Karpas-422 (cell line): ENCODE measurements around the gene KLK10. TPM values are rescaled to one million over a fixed set of nuclear protein-coding genes. Genes with fewer than 3 reads are reported as not detected.

ENCODE experiments used
- DNase-seq: peaks from one replicate; pipeline ENCODE4 v3.0.0-alpha.2; 2015
- H2AFZ ChIP-seq: fragments of 200-600 bp; sonication (generic); 2 replicates; pipeline ENCODE4 v1.6.1; 2014; ENCODE audit warnings: antibody characterized with exemption, low read length, mixed read lengths
- H3K27ac ChIP-seq: fragments of 200-600 bp; sonication (generic); 2 replicates; pipeline ENCODE4 v1.5.1; 2014; ENCODE audit warnings: mild to moderate bottlenecking, low read length, moderate library complexity
- H3K27me3 ChIP-seq: fragments of 200-600 bp; sonication (generic); 2 replicates; pipeline ENCODE4 v1.6.1; 2014; ENCODE audit warnings: low read length, mixed read lengths
- H3K36me3 ChIP-seq: fragments of 200-600 bp; sonication (generic); 2 replicates; pipeline ENCODE4 v1.6.1; 2014; ENCODE audit warnings: low read length, mixed read lengths; ENCODE audit not compliant: insufficient read depth
- H3K4me1 ChIP-seq: fragments of 200-600 bp; sonication (generic); 2 replicates; pipeline ENCODE4 v1.6.1; 2014; ENCODE audit warnings: mild to moderate bottlenecking, low read length, mixed read lengths
- H3K4me2 ChIP-seq: fragments of 200-600 bp; sonication (generic); 2 replicates; pipeline ENCODE4 v1.6.1; 2014; ENCODE audit warnings: low read length, low read depth, mild to moderate bottlenecking; ENCODE audit not compliant: poor library complexity, severe bottlenecking
- H3K4me3 ChIP-seq: fragments of 200-600 bp; sonication (generic); 2 replicates; pipeline ENCODE4 v1.5.1; 2014; ENCODE audit warnings: mild to moderate bottlenecking, antibody characterized with exemption, low read length, mixed read lengths
- H3K79me2 ChIP-seq: fragments of 200-600 bp; sonication (generic); 2 replicates; pipeline ENCODE4 v1.6.1; 2014; ENCODE audit warnings: mild to moderate bottlenecking, low read length, mixed read lengths
- H3K9ac ChIP-seq: fragments of 200-600 bp; sonication (generic); 2 replicates; pipeline ENCODE4 v1.6.0; 2014; ENCODE audit warnings: low read length
- H3K9me2 ChIP-seq: fragments of 200-600 bp; sonication (generic), shearing (Covaris generic); replicated peaks from 2 replicates; pipeline ENCODE4 v1.6.0; 2014; ENCODE audit warnings: mild to moderate bottlenecking, low read length, moderate library complexity; ENCODE audit not compliant: insufficient read depth
- H3K9me3 ChIP-seq: fragments of 300-700, 200-600 bp; sonication (generic); 2 replicates; pipeline ENCODE4 v1.6.1; 2014; ENCODE audit warnings: low read length, mixed read lengths
- H4K20me1 ChIP-seq: fragments of 200-600 bp; sonication (generic); 2 replicates; pipeline ENCODE4 v1.6.1; 2014; ENCODE audit warnings: mild to moderate bottlenecking, antibody characterized with exemption, low read length, low read depth; ENCODE audit not compliant: insufficient read depth
- total RNA-seq: library from RNA; depleted of rRNA; stranded (reverse); fragments of >200 nt; shearing (Covaris generic); gene quantifications from 2 replicates; pipeline ENCODE4 v1.2.3, GENCODE V29; 2014; ENCODE audit warnings: low replicate concordance; rRNA removed

Gene KLK10
- total RNA-seq, 1 experiment from 2014 or later, result not detected

GRCh38 chr19:50964266-50964665 is 55.2 kb downstream of the KLK10 start:
- H4K20me1 ChIP-seq, result no peaks in the 10 kb centered on the region
- H3K27me3 ChIP-seq, result no peaks in the 10 kb centered on the region
- no peak for DNase-seq
- no peak overlapping the region for H2AFZ ChIP-seq
- no peaks in the 10 kb centered on the region; the same call in 1 of the 2 replicates for H3K9me3 ChIP-seq
- H3K9ac ChIP-seq, result no peak overlapping the region
- no peaks in the 10 kb centered on the region for H3K4me1 ChIP-seq
- no peak overlapping the region for H3K4me2 ChIP-seq
- H3K4me3 ChIP-seq, result no peak overlapping the region
- H3K9me2 ChIP-seq, result no peaks in the 10 kb centered on the region
- H3K79me2 ChIP-seq, result no peaks in the 10 kb centered on the region
- no peak overlapping the region for H3K27ac ChIP-seq
- no peaks in the 10 kb centered on the region for H3K36me3 ChIP-seq

GRCh38 chr19:50963381-50963780 is 56.1 kb downstream of the KLK10 start:
- Histone ChIP-seq H3K9me3 (no peaks in the 10 kb centered on the region; the same call in 1 of the 2 replicates), H3K9ac (no peak overlapping the region), H3K36me3 (no peaks in the 10 kb centered on the region), H3K4me2 (no peak overlapping the region), H3K9me2 (no peaks in the 10 kb centered on the region), H4K20me1 (no peaks in the 10 kb centered on the region), H3K4me3 (no peak overlapping the region), H2AFZ (no peak overlapping the region), H3K27ac (no peak overlapping the region), H3K79me2 (no peaks in the 10 kb centered on the region), H3K27me3 (no peaks in the 10 kb centered on the region), H3K4me1 (no peaks in the 10 kb centered on the region)
- DNase-seq, result no peak

Other genes with a start within 250 kb of the KLK10 start
- not detected in 2 replicates for gene GPR32, start 249.2 kb downstream of the KLK10 start, total RNA-seq
- not detected in 2 replicates for gene ACP4, start 229.3 kb downstream of the KLK10 start, total RNA-seq
- gene KLK1, start 195.9 kb downstream of the KLK10 start, total RNA-seq, result not detected in 2 replicates
- not detected in 2 replicates for gene KLK15, start 186.1 kb downstream of the KLK10 start, total RNA-seq
- not detected in 2 replicates for gene KLK3, start 164.8 kb downstream of the KLK10 start, total RNA-seq
- 0.11 and 1.8 TPM in 2 replicates for gene KLK2, start 146.3 kb downstream of the KLK10 start, total RNA-seq
- not detected in 2 replicates for gene KLK4, start 108.3 kb downstream of the KLK10 start, total RNA-seq
- gene KLK5, start 66.7 kb downstream of the KLK10 start, total RNA-seq, result not detected in 2 replicates
- not detected in 2 replicates for gene KLK6, start 50.1 kb downstream of the KLK10 start, total RNA-seq
- not detected in 2 replicates for gene KLK7, start 35.8 kb downstream of the KLK10 start, total RNA-seq
- not detected in 2 replicates for gene KLK8, start 18.1 kb downstream of the KLK10 start, total RNA-seq
- not detected in 2 replicates for gene KLK11, start 6.9 kb upstream of the KLK10 start, total RNA-seq
- gene KLK12, start 15.3 kb upstream of the KLK10 start, total RNA-seq, result not detected in 2 replicates
- gene KLK13, start 45.4 kb upstream of the KLK10 start, total RNA-seq, result not detected in 2 replicates
- gene KLK14, start 63.2 kb upstream of the KLK10 start, total RNA-seq, result 0.48 TPM in 1 of 2 replicates, not detected in the other
- gene CTU1, start 88.7 kb upstream of the KLK10 start, total RNA-seq, result 3.2 and 25.5 TPM in 2 replicates
- 0.14 TPM in 1 of 2 replicates, not detected in the other for gene SIGLEC9, start 105.2 kb upstream of the KLK10 start, total RNA-seq
- not detected in 2 replicates for gene SIGLEC7, start 122.6 kb upstream of the KLK10 start, total RNA-seq
- gene CD33, start 205.4 kb upstream of the KLK10 start, total RNA-seq, result 18.1 and 19.3 TPM in 2 replicates
- gene SIGLECL1, start 231.4 kb upstream of the KLK10 start, total RNA-seq, result not detected in 2 replicates